ENCODE results near the gene CIC. TPM values are rescaled to one million over a fixed set of nuclear protein-coding genes. Genes with fewer than 3 reads are reported as not detected.

Gene CIC
- total and polyA plus RNA-seq, 2 of the 13 experiments (the other 11 are each of a cell fraction or from before 2014, with no cell fraction given), result 5.9 to 8.0 TPM

GRCh38 chr19:42255766-42256745 is 13.0 kb upstream of the CIC start (continued):
- TF ChIP-seq YY1 (IDR thresholded peaks at IDR 0.05; ENCODE audit: insufficient read depth, insufficient replicate concordance, low read depth, low read length), result no peak
- TF ChIP-seq RORA (CRISPR knock-in tag; IDR thresholded peaks at IDR 0.05), result no peak
- TF ChIP-seq, protein P1, sequence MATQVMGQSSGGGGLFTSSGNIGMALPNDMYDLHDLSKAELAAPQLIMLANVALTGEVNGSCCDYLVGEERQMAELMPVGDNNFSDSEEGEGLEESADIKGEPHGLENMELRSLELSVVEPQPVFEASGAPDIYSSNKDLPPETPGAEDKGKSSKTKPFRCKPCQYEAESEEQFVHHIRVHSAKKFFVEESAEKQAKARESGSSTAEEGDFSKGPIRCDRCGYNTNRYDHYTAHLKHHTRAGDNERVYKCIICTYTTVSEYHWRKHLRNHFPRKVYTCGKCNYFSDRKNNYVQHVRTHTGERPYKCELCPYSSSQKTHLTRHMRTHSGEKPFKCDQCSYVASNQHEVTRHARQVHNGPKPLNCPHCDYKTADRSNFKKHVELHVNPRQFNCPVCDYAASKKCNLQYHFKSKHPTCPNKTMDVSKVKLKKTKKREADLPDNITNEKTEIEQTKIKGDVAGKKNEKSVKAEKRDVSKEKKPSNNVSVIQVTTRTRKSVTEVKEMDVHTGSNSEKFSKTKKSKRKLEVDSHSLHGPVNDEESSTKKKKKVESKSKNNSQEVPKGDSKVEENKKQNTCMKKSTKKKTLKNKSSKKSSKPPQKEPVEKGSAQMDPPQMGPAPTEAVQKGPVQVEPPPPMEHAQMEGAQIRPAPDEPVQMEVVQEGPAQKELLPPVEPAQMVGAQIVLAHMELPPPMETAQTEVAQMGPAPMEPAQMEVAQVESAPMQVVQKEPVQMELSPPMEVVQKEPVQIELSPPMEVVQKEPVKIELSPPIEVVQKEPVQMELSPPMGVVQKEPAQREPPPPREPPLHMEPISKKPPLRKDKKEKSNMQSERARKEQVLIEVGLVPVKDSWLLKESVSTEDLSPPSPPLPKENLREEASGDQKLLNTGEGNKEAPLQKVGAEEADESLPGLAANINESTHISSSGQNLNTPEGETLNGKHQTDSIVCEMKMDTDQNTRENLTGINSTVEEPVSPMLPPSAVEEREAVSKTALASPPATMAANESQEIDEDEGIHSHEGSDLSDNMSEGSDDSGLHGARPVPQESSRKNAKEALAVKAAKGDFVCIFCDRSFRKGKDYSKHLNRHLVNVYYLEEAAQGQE (IDR thresholded peaks at IDR 0.05; ENCODE audit: borderline replicate concordance in 1 of 2, low read depth in 1 of 2, low read length in 2 of 2), result no peak
- TF ChIP-seq ZNF292 (CRISPR knock-in tag; IDR thresholded peaks at IDR 0.05; ENCODE audit: borderline replicate concordance, low read depth), result no peak
- TF ChIP-seq ZEB1 (IDR thresholded peaks at IDR 0.05; ENCODE audit: insufficient replicate concordance, low read depth), result no peak
- 0 out of 2 replicates have a peak, but pooled peaks have one; percentile 26 for TF ChIP-seq ZNF687 (CRISPR knock-in tag; IDR thresholded peaks at IDR 0.05)
- TF ChIP-seq NR2C2 (CRISPR knock-in tag; IDR thresholded peaks at IDR 0.05; ENCODE audit: borderline replicate concordance), result no peak
- TF ChIP-seq YEATS4 (CRISPR knock-in tag; IDR thresholded peaks at IDR 0.05; ENCODE audit: borderline replicate concordance), result no peak
- TF ChIP-seq SP4 (CRISPR knock-in tag; IDR thresholded peaks at IDR 0.05), result no peak
- TF ChIP-seq ZNF331 (CRISPR knock-in tag; IDR thresholded peaks at IDR 0.05), result no peak
- 0 out of 2 replicates have a peak, but pooled peaks have one; percentile 27 for TF ChIP-seq MTA1 (CRISPR knock-in tag; IDR thresholded peaks at IDR 0.05; ENCODE audit: borderline replicate concordance)
- no peak for TF ChIP-seq ZNF75D (CRISPR knock-in tag; IDR thresholded peaks at IDR 0.05; ENCODE audit: borderline replicate concordance)
- 0 out of 2 replicates have a peak, but pooled peaks have one; percentile 18 for TF ChIP-seq HDAC2 (CRISPR knock-in tag; IDR thresholded peaks at IDR 0.05)
- no peak for TF ChIP-seq TERF1 (CRISPR knock-in tag; IDR thresholded peaks at IDR 0.05)
- TF ChIP-seq ZNF350 (CRISPR knock-in tag; IDR thresholded peaks at IDR 0.05; ENCODE audit: borderline replicate concordance, low read depth), result no peak
- TF ChIP-seq, protein P2, sequence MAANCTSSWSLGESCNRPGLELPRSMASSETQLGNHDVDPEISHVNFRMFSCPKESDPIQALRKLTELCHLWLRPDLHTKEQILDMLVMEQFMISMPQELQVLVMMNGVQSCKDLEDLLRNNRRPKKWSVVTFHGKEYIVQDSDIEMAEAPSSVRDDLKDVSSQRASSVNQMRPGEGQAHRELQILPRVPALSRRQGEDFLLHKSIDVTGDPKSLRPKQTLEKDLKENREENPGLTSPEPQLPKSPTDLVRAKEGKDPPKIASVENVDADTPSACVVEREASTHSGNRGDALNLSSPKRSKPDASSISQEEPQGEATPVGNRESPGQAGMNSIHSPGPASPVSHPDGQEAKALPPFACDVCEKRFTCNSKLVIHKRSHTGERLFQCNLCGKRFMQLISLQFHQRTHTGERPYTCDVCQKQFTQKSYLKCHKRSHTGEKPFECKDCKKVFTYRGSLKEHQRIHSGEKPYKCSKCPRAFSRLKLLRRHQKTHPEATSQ (CRISPR knock-in tag; IDR thresholded peaks at IDR 0.05; ENCODE audit: borderline replicate concordance), result no peak
